Measurements from ENCODE around the gene UMODL1.

- TF ChIP-seq, protein P1, sequence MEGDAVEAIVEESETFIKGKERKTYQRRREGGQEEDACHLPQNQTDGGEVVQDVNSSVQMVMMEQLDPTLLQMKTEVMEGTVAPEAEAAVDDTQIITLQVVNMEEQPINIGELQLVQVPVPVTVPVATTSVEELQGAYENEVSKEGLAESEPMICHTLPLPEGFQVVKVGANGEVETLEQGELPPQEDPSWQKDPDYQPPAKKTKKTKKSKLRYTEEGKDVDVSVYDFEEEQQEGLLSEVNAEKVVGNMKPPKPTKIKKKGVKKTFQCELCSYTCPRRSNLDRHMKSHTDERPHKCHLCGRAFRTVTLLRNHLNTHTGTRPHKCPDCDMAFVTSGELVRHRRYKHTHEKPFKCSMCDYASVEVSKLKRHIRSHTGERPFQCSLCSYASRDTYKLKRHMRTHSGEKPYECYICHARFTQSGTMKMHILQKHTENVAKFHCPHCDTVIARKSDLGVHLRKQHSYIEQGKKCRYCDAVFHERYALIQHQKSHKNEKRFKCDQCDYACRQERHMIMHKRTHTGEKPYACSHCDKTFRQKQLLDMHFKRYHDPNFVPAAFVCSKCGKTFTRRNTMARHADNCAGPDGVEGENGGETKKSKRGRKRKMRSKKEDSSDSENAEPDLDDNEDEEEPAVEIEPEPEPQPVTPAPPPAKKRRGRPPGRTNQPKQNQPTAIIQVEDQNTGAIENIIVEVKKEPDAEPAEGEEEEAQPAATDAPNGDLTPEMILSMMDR (IDR thresholded peaks at IDR 0.05; ENCODE audit: low read length) = no peak
- TF ChIP-seq EZH2phosphoT487 (IDR thresholded peaks at IDR 0.05; ENCODE audit: low read length) (no peak), EZH2 (optimal IDR thresholded peaks at IDR 0.05; ENCODE audit: low read depth, low read length) (no peak)
Observed at GRCh38 chr21:42061986-42062235, 9.2 kb upstream of the UMODL1 start.

All from MM.1S (cell line).